Activated CD8-positive, alpha-beta memory T cell treated with anti-CD3 and anti-CD28 coated beads, Interleukin-2, amount 50 U/mL, for 1 hour (primary cell): Measurements from ENCODE around the gene ACTN4.
A peak's percentile ranks its signal among the peaks of the same experiment; 100 is the strongest.

Source experiments
- DNase-seq: peaks from one replicate; pipeline ENCODE4 v3.0.0-alpha.2; 2020; ENCODE audit errors: extremely low read depth

The ACTN4 gene

GRCh38 chr19:38635483-38636399 is 11.7 kb upstream of the ACTN4 start:
- no peak for DNase-seq

GRCh38 chr19:38638461-38638860 is 9.0 kb upstream of the ACTN4 start:
- no peak for DNase-seq

GRCh38 chr19:38639679-38640078 is 7.8 kb upstream of the ACTN4 start:
- DNase-seq, result no peak

- no peak for DNase-seq
Measured at GRCh38 chr19:38640368-38640767, 7.1 kb upstream of the ACTN4 start.

- no peak for DNase-seq
Measured at GRCh38 chr19:38642176-38642575, 5.3 kb upstream of the ACTN4 start.

GRCh38 chr19:38644719-38645118 is 2.7 kb upstream of the ACTN4 start:
- DNase-seq, result no peak

GRCh38 chr19:38647966-38648768 is 718 bp downstream of the ACTN4 start:
- DNase-seq, result no peak

- DNase-seq, result no peak
Measured at GRCh38 chr19:38648769-38649304, 1.4 kb downstream of the ACTN4 start.

- DNase-seq, result no peak
Measured at GRCh38 chr19:38649305-38650171, 2.1 kb downstream of the ACTN4 start.

- DNase-seq, result no peak
Measured at GRCh38 chr19:38650172-38650775, 2.8 kb downstream of the ACTN4 start.

- no peak for DNase-seq
Measured at GRCh38 chr19:38650911-38651584, 3.6 kb downstream of the ACTN4 start.

- DNase-seq, result no peak
Measured at GRCh38 chr19:38653028-38653571, 5.7 kb downstream of the ACTN4 start.

GRCh38 chr19:38654628-38655055 is 7.2 kb downstream of the ACTN4 start:
- no peak for DNase-seq

GRCh38 chr19:38655148-38655824 is 7.8 kb downstream of the ACTN4 start:
- no peak for DNase-seq

- DNase-seq, result peak; percentile 45
Measured at GRCh38 chr19:38656171-38656981, 8.9 kb downstream of the ACTN4 start.

- DNase-seq, result no peak
Measured at GRCh38 chr19:38657633-38658222, 10.3 kb downstream of the ACTN4 start.

- no peak for DNase-seq
Measured at GRCh38 chr19:38658462-38659306, 11.2 kb downstream of the ACTN4 start.
